HCT116 (cell line): ENCODE measurements around the gene ELF3. TPM values are rescaled to one million over a fixed set of nuclear protein-coding genes. Genes with fewer than 3 reads are reported as not detected.
A peak's percentile ranks its signal among the peaks of the same experiment; 100 is the strongest.

Source experiments
- ATAC-seq: fragments of 200-7000 bp; cut with Tn5 transposase; 2 replicates; pipeline ENCODE4 v1.9.1; 2020; ENCODE audit warnings: mild to moderate bottlenecking, moderate library complexity
- BruUV-seq: library from RNA; stranded (reverse); fragments of 400-500 nt; replicated peaks from 2 replicates; lab custom pipeline; 2021; lab: Mats Ljungman, UMichigan
- CTCF ChIA-PET: fragments of 300-600 bp; sonication (Branson Sonifier 250); formaldehyde crosslinking; loops from one replicate; lab custom pipeline; 2021; ENCODE audit warnings: antibody characterized with exemption; lab: Charles Lee
- POLR2A ChIA-PET: fragments of 300-600, 350-600 bp; sonication (Branson Sonifier 250); formaldehyde crosslinking; loops from one replicate; lab custom pipeline; 2021; ENCODE audit warnings: antibody characterized with exemption; lab: Charles Lee
- RAD21 ChIA-PET, 2 experiments: fragments of 300-600 bp; sonication (Branson Sonifier 250); formaldehyde crosslinking; loops; one replicate each; lab custom pipeline; 2023; ENCODE audit warnings: low total read pairs in 2 of 2; ENCODE audit not compliant: uncharacterized antibody in 2 of 2, unreplicated experiment in 2 of 2, low non-redundant PET in 1 of 2; lab: Charles Lee
- DNase-seq: peaks from one replicate; pipeline ENCODE4 v3.0.0-alpha.2; 2010; ENCODE audit warnings: low read depth, low spot score
- H2AFZ ChIP-seq: fragments of 200-600 bp; shearing (Covaris generic), sonication (generic); 2 replicates; pipeline ENCODE4 v1.6.1; 2017; ENCODE audit warnings: low read depth, mixed run types, mixed read lengths, antibody characterized with exemption, low read length; ENCODE audit not compliant: poor library complexity, severe bottlenecking
- H3K27ac ChIP-seq: 2 replicates; pipeline ENCODE4 v1.5.1; 2012; ENCODE audit warnings: low read depth, low read length
- H3K27me3 ChIP-seq: fragments of 200-600 bp; sonication (generic); 2 replicates; pipeline ENCODE4 v1.6.1; 2016; ENCODE audit warnings: mixed run types, low read length, mixed read lengths; ENCODE audit not compliant: insufficient read depth
- H3K36me3 ChIP-seq, 2 experiments: fragments of 200-500 bp in 1 of 2; fragments of 200-600 bp in 1 of 2; sonication (Bioruptor generic) in 1 of 2; sonication (generic) in 1 of 2; 2 replicates each; pipeline versions ENCODE4 v1.5.1 to v1.6.1; 2014 to 2016; ENCODE audit warnings: low read length in 2 of 2, inconsistent platforms in 1 of 2, mixed read lengths in 1 of 2, mixed run types in 1 of 2; ENCODE audit not compliant: insufficient read depth in 2 of 2, control insufficient read depth in 1 of 2
- H3K4me1 ChIP-seq, 2 experiments: fragments of 200-600 bp in 1 of 2; sonication (generic) in 1 of 2; 2 replicates each; pipeline versions ENCODE4 v1.5.1 to v1.6.1; 2012 to 2017; ENCODE audit warnings: low read length in 2 of 2, inconsistent platforms in 1 of 2, mild to moderate bottlenecking in 1 of 2, mixed read lengths in 1 of 2, mixed run types in 1 of 2, moderate library complexity in 1 of 2; ENCODE audit not compliant: insufficient read depth in 2 of 2, control insufficient read depth in 1 of 2
- H3K4me2 ChIP-seq: fragments of 200-600 bp; sonication (generic); 2 replicates; pipeline ENCODE4 v1.6.1; 2017; ENCODE audit warnings: mixed run types, low read length, mixed read lengths
- H3K4me3 ChIP-seq, 2 experiments: fragments of 200-600 bp in 1 of 2; sonication (generic) in 1 of 2; replicated peaks in 1 of 2; 2 replicates each; pipeline ENCODE4 v1.5.1; 2011 to 2016; ENCODE audit warnings: low read length in 2 of 2, control low read depth in 1 of 2, low read depth in 1 of 2, mild to moderate bottlenecking in 1 of 2, mixed read lengths in 1 of 2, mixed run types in 1 of 2
- H3K79me2 ChIP-seq: fragments of 200-600 bp; sonication (generic); 2 replicates; pipeline ENCODE4 v1.6.1; 2017; ENCODE audit warnings: mild to moderate bottlenecking, mixed run types, low read length, moderate library complexity, mixed read lengths; ENCODE audit not compliant: insufficient read depth
- H3K9ac ChIP-seq: fragments of 200-600 bp; sonication (generic); 2 replicates; pipeline ENCODE4 v1.6.1; 2016; ENCODE audit warnings: low read length, mixed read lengths
- H3K9me2 ChIP-seq: fragments of 200-600 bp; sonication (generic), shearing (Covaris generic); 2 replicates; pipeline ENCODE4 v1.6.1; 2017; ENCODE audit warnings: mixed run types, mild to moderate bottlenecking, moderate library complexity; ENCODE audit not compliant: insufficient read depth
- H3K9me3 ChIP-seq, 2 experiments: fragments of 200-500 bp in 1 of 2; fragments of 200-600 bp in 1 of 2; sonication (Bioruptor generic) in 1 of 2; sonication (generic) in 1 of 2; 2 replicates each; pipeline ENCODE4 v1.6.1; 2014 to 2017; ENCODE audit warnings: low read length in 2 of 2, mixed read lengths in 2 of 2, inconsistent platforms in 1 of 2, low read depth in 1 of 2, mild to moderate bottlenecking in 1 of 2, mixed run types in 1 of 2, moderate library complexity in 1 of 2; ENCODE audit not compliant: control insufficient read depth in 1 of 2, insufficient read depth in 1 of 2
- H4K20me1 ChIP-seq: fragments of 200-600 bp; sonication (generic), shearing (Covaris generic); 2 replicates; pipeline ENCODE4 v1.6.1; 2017; ENCODE audit warnings: mixed run types, mild to moderate bottlenecking, moderate library complexity; ENCODE audit not compliant: insufficient read depth
- ATF3 ChIP-seq: IDR thresholded peaks from 2 replicates; pipeline ENCODE4 v1.6.1; 2012
- CTCF ChIP-seq, 3 experiments: fragments of 200-600 bp in 1 of 3; sonication (generic) in 1 of 3; IDR thresholded peaks in 2 of 3; conservative IDR thresholded peaks in 1 of 3; 2 replicates each; pipeline ENCODE4 v1.5.1; 2012 to 2017; ENCODE audit warnings: low read depth in 2 of 3, low read length in 2 of 3, antibody characterized with exemption in 1 of 3, borderline replicate concordance in 1 of 3, control low read depth in 1 of 3, mild to moderate bottlenecking in 1 of 3, mixed read lengths in 1 of 3, mixed run types in 1 of 3, moderate library complexity in 1 of 3; ENCODE audit not compliant: insufficient read depth in 1 of 3
- EGR1 ChIP-seq: IDR thresholded peaks from 2 replicates; pipeline ENCODE4 v1.6.1; 2012; ENCODE audit warnings: low read depth
- ELF1 ChIP-seq: IDR thresholded peaks from 2 replicates; pipeline ENCODE4 v1.6.1; 2012; ENCODE audit warnings: low read depth, borderline replicate concordance
- EZH2phosphoT487 ChIP-seq: fragments of 200-600 bp; IDR thresholded peaks from 2 replicates; pipeline ENCODE4 v1.6.1; 2018; ENCODE audit warnings: antibody characterized with exemption, borderline replicate concordance
- JUND ChIP-seq: IDR thresholded peaks from 2 replicates; pipeline ENCODE4 v1.6.1; 2012
- POLR2A ChIP-seq: IDR thresholded peaks from 2 replicates; pipeline ENCODE4 v1.7.0; 2011; ENCODE audit warnings: borderline replicate concordance; ENCODE audit not compliant: insufficient read depth, insufficient read length; ENCODE audit errors: extremely low read depth
- POLR2AphosphoS5 ChIP-seq: IDR thresholded peaks from 2 replicates; pipeline ENCODE4 v1.6.1; 2011; ENCODE audit warnings: mild to moderate bottlenecking, low read depth, low read length, moderate library complexity
- RAD21 ChIP-seq: IDR thresholded peaks from 2 replicates; pipeline ENCODE4 v1.6.1; 2012; ENCODE audit warnings: low read depth, mild to moderate bottlenecking
- SIN3A ChIP-seq: IDR thresholded peaks from 2 replicates; pipeline ENCODE4 v1.6.1; 2012; ENCODE audit warnings: low read depth
- SP1 ChIP-seq: IDR thresholded peaks from 2 replicates; pipeline ENCODE4 v1.6.1; 2012; ENCODE audit warnings: low read depth
- TCF7L2 ChIP-seq: IDR thresholded peaks from 2 replicates; pipeline ENCODE4 v1.7.0; 2011; ENCODE audit warnings: borderline replicate concordance, inconsistent platforms; ENCODE audit not compliant: insufficient read depth, insufficient read length; ENCODE audit errors: extremely low read depth
- ZFX ChIP-seq: fragments of 450-650 bp; IDR thresholded peaks from 2 replicates; pipeline ENCODE4 v1.6.1; 2017
- ZNF274 ChIP-seq: fragments of 200-500 bp; sonication (Bioruptor generic); IDR thresholded peaks from 2 replicates; pipeline ENCODE4 v1.6.1; 2014; ENCODE audit warnings: mild to moderate bottlenecking, low read depth, low read length, inconsistent platforms
- intact Hi-C: fragments of 100-400 bp; cut with micrococcal nuclease; formaldehyde crosslinking; loops from 2 replicates; pipeline ENCODE4 v1.10.0; 2022
- total RNA-seq: library from RNA; stranded (reverse); gene quantifications from one replicate; pipeline ENCODE4 v1.2.1, GENCODE V29; 2021; ENCODE audit not compliant: unreplicated experiment
- TF ChIP-seq, protein P1 (sequence below): IDR thresholded peaks from 2 replicates; pipeline ENCODE4 v1.6.1; 2012

The ELF3 gene
- total RNA-seq, 1 experiment from 2014 or later = 200 TPM

GRCh38 chr1:201968202-201968925 is 42.0 kb upstream of the ELF3 start:
- Histone ChIP-seq H3K4me2 (no peak overlapping the region), H3K9ac (no peak overlapping the region), H3K36me3 (peaks cover 53 to 59% of the 10 kb centered on the region in 2 experiments), H3K27me3 (no peaks in the 10 kb centered on the region), H4K20me1 (no peaks in the 10 kb centered on the region), H3K9me3 (no peaks in the 10 kb centered on the region), H3K4me1 (no peaks in the 10 kb centered on the region), H3K9me2 (no peaks in the 10 kb centered on the region), H2AFZ (no peak overlapping the region), H3K4me3 (no peak overlapping the region), H3K27ac (no peak overlapping the region), H3K79me2 (peaks cover 38% of the 10 kb centered on the region)
- no peak for ATAC-seq
- DNase-seq = no peak
- no TSS peak for BruUV-seq
- intact Hi-C loops = no loop called here
- POLR2A ChIA-PET = interaction anchor here (0.8 to 1.0 kb wide), 2 partner anchors 13 to 73 kb away, joined by 3 read pairs; partner anchors contain the start of gene TIMM17A
- CTCF ChIA-PET = interaction anchor here (0.7 to 1.1 kb wide), 5 partner anchors 31 to 91 kb away, joined by 3 to 5 read pairs (median 3); no protein-coding TSS in a partner anchor
- TF ChIP-seq TCF7L2 (no peak), ZNF274 (no peak), POLR2AphosphoS5 (no peak)
- TF ChIP-seq, protein P1, sequence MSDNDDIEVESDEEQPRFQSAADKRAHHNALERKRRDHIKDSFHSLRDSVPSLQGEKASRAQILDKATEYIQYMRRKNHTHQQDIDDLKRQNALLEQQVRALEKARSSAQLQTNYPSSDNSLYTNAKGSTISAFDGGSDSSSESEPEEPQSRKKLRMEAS = no peak
- RAD21 ChIA-PET = interaction anchor here in 1 of 2 experiments (0.6 kb wide), 1 partner anchor 90 kb away, joined by 3 read pairs; no protein-coding TSS in a partner anchor

GRCh38 chr1:201970334-201971159 is 39.8 kb upstream of the ELF3 start:
- Histone ChIP-seq H3K9me3 (no peaks in the 10 kb centered on the region), H3K4me2 (no peak overlapping the region), H3K9ac (no peak overlapping the region), H3K27me3 (no peaks in the 10 kb centered on the region), H3K27ac (no peak overlapping the region), H3K4me1 (no peaks in the 10 kb centered on the region), H2AFZ (no peak overlapping the region), H4K20me1 (no peaks in the 10 kb centered on the region), H3K4me3 (no peak overlapping the region), H3K36me3 (peaks cover 36 to 43% of the 10 kb centered on the region in 2 experiments), H3K9me2 (no peaks in the 10 kb centered on the region), H3K79me2 (peaks cover 22% of the 10 kb centered on the region)
- CTCF ChIA-PET = interaction anchor here (1.8 to 5.3 kb wide), 3 partner anchors 74 to 93 kb away, joined by 6 to 99 read pairs (median 27); no protein-coding TSS in a partner anchor
- no TSS peak for BruUV-seq
- intact Hi-C loops = loop anchor here (10.0 kb wide), 1 partner anchor 256 kb away; no protein-coding TSS in a partner anchor
- no peak for DNase-seq
- POLR2A ChIA-PET = no interaction called here
- ATAC-seq = peak; percentile 44
- RAD21 ChIA-PET = interaction anchor here in 1 of 2 experiments (3.3 kb wide), 1 partner anchor 74 kb away, joined by 22 read pairs; no protein-coding TSS in a partner anchor
- TF ChIP-seq CTCF (IDR thresholded peaks at IDR 0.05 in 2 of 3, conservative IDR thresholded peaks at IDR 0.05 in 1 of 3; ENCODE audit: borderline replicate concordance in 1 of 3, insufficient read depth in 1 of 3, low read depth in 2 of 3, low read length in 2 of 3) = no peak
- no peak for TF ChIP-seq SP1
- no peak for TF ChIP-seq TCF7L2
- TF ChIP-seq SIN3A = no peak
- no peak for TF ChIP-seq ZFX
- no peak for TF ChIP-seq JUND
- no peak for TF ChIP-seq EGR1
- no peak for TF ChIP-seq POLR2A
- no peak for TF ChIP-seq ZNF274
- TF ChIP-seq ELF1 = no peak
- TF ChIP-seq EZH2phosphoT487 = no peak
- TF ChIP-seq RAD21 = no peak
- no peak for TF ChIP-seq ATF3
